Fibroblast of pulmonary artery (primary cell): ENCODE measurements around the gene SH3TC1.

ENCODE experiments used
- DNase-seq: peaks from one replicate; pipeline ENCODE4 v3.0.0-alpha.2; 2010; ENCODE audit warnings: low read depth
- H3K4me3 ChIP-seq: replicated peaks from 2 replicates; pipeline ENCODE4 v1.5.1; 2011; ENCODE audit warnings: low read depth, mild to moderate bottlenecking, control low read depth, low read length, moderate library complexity
- TF ChIP-seq, protein P1 (sequence below): IDR thresholded peaks from 2 replicates; pipeline ENCODE4 v1.5.1; 2011; ENCODE audit warnings: mild to moderate bottlenecking, control low read depth, low read length, inconsistent platforms; ENCODE audit errors: missing control alignments

SH3TC1 gene

DNA sequence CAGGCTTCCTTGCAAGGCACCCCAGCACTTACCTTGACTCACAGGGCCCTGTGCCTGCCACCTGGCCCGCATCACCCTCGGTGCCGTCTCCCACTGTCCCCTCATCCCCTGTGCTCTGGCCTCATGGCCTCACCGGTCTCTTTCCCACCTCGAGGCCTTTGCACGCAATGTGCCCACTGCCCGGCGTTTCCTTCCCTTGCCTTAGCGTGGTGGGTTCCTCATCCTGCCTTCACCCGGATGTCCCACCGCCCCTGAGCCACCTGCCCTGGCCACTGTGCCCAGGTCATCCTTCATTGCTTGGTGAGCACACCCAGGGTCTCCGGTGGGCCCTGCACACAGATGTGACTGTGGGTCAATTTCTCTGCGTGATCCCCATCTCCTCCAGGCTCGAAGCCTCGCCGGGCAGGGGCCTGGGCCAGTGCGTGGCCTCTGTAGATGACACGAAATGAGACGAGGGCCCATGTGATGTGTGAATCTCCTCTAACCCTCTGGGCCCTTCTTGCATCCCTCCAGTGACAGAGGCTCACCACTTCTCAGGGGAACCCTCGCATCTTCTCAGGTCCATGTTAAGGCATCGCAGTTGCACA, 75.1 kb downstream of the SH3TC1 start:
- TF ChIP-seq, protein P1, sequence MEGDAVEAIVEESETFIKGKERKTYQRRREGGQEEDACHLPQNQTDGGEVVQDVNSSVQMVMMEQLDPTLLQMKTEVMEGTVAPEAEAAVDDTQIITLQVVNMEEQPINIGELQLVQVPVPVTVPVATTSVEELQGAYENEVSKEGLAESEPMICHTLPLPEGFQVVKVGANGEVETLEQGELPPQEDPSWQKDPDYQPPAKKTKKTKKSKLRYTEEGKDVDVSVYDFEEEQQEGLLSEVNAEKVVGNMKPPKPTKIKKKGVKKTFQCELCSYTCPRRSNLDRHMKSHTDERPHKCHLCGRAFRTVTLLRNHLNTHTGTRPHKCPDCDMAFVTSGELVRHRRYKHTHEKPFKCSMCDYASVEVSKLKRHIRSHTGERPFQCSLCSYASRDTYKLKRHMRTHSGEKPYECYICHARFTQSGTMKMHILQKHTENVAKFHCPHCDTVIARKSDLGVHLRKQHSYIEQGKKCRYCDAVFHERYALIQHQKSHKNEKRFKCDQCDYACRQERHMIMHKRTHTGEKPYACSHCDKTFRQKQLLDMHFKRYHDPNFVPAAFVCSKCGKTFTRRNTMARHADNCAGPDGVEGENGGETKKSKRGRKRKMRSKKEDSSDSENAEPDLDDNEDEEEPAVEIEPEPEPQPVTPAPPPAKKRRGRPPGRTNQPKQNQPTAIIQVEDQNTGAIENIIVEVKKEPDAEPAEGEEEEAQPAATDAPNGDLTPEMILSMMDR = no peak
- DNase-seq = no peak
- no peak overlapping the region for H3K4me3 ChIP-seq

DNA sequence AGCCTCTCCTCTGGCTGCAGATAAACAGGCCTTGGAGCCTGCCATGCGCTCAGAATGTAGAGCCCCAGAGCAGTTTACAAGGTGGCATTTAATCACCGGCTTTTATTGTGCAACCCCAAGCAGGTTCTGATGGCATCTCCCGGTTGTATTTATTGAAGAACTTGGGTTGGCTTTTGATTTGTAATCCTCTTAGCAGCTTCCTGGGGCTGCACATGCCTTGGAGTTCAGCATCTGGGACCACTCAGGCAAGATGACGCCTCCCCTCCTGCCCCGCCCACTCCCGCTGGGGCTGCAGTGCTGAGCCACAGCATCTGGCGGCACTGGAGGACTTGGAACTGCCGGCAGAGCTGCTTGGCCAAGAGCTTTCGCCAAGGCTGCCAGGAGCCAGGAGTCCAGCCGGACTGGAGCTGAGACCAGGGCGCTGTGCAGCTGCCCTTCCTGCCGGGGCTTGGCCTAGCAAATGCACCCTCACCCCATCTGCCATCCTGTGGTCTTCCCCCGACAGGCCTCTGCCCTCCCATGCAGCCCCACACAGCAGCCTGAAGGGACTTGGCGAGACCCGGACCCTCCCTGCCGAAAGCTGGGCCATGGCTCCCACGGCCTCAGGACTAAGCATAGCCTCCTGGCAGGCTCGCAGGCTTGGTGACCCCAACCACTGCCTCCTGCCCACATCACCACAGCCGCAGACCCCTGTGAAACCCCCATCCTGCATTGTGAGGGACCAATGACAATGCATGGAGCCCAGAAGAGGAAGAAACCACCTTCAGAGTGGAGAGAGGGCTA, 75.9 kb downstream of the SH3TC1 start:
- DNase-seq = peak; percentile 95
- TF ChIP-seq, protein P1 = peak; percentile 55

DNA sequence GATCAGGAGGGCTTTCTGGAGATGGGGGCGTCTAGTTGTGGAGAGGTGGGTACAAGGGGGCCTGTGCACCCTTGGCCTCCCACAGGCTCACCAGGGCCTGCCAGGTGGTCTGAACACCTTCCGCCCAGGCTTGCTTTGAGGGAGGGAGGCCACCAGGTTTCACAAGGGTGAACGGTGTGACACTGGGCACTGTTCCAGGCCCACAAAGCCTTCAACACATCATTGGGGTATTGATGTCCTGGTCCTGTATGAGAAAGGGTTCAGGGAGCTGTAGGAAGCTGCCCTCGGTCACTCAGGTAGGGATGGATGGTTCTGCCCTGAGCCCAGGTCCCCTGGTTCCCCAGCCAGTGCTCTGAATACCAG, 76.4 kb downstream of the SH3TC1 start:
- DNase-seq = no peak
- no peak overlapping the region for H3K4me3 ChIP-seq
- TF ChIP-seq, protein P1 = no peak

More for the DNA sequence above, 75.9 kb downstream of the SH3TC1 start:
- H3K4me3 ChIP-seq = no peak overlapping the region

DNA sequence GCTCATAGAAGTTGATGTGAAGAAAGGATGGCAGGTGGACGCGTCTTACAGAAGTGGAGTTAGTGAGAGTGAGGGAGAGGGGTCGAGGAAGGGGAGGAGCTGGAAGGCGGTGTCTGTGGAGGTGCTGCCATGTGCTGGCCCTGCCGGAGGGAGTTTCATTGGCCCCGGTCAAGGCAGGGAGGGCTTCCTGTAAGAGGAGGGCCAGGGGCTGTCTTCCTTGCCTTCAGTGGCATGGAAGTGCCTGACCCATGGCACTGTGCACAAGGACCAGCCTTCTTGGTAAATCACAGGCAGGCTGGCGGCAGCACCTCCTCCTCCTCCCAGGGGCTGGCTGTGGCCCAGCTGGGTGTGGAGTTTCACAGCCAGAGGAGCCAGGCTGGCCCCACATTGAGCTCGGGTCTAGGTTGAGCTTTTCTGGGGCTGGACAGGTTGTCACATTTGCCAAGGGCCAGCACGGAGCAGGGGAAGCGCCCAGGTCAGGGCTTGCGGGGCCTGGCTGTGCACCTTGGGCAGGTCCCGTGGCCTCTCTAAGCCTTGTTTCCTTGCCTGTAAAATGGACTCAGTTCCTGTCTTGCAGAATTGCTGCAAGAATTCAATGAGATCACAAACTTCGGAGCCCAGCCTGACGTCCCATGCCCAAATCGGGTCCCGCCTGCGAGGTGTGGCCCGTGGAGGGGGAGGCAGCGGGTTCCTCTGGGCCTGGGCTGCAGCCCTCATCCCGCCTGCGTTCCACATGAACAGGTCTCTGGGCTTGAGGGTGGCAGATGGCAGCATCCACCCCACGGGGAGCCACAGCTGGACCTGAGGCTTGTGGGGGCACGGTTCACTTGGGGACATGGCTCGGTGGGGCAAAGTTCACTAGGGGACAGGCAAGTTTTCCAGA, 77.5 kb downstream of the SH3TC1 start:
- H3K4me3 ChIP-seq = no peak overlapping the region
- peak; percentile 51 for DNase-seq
- TF ChIP-seq, protein P1 = no peak

DNA sequence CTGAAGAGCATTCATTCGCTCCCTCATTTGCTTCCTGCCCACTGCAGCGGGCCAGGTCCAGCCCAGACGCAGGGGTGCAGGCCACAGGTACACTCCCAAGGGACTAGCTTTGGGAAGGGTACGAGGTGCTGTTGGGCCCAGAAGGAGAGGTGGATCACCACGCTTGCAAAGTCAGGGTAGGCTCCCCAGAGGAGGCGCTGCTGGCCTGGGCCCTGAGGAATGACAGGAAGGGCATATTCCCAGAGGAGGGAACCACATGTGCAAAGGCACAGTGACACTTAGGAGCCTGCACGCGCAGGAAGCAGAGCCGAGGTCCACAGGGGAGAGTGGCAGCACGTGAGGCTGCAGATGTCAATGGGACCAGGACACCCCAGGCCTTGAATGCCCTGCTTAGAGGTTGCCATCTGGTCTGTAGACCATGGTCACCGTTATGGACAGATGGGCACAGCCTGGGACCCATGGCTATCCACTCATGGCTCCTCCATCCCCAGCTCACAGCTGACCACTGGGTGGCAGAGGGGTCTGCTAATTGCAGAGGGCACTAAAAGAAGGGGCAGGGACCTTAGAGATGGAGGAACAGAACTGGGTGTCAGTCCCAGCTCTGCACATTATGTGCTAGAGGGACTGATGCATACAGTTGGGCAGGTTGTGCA, 78.4 kb downstream of the SH3TC1 start:
- no peak for DNase-seq
- H3K4me3 ChIP-seq = no peak overlapping the region
- TF ChIP-seq, protein P1 = no peak

DNA sequence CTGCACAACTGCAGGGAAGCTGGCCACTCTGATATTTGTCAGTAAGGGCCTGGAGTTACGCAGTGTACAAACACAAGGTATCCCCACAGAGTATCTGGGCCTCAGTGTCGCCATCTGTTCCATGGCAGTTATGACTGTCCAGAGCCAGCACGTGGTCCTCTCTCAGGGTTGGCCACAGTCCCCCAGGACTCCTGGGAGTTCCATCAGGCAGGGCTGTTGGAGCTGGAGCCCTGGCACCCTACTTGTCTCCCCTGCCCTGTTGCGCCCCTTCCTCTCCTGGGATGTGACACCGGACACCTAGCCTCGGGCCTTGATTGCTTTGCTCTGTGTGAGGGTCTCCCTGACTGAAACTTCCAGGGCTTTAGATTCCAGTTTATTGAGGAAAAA, 78.9 kb downstream of the SH3TC1 start:
- TF ChIP-seq, protein P1 = no peak
- DNase-seq = peak; percentile 32
- H3K4me3 ChIP-seq = no peak overlapping the region
